B cell (primary cell): ENCODE data around the gene CNTNAP1. TPM values are rescaled to one million over a fixed set of nuclear protein-coding genes. Genes with fewer than 3 reads are reported as not detected.

ENCODE experiments used
- ATAC-seq: fragments of 200-7000 bp; cut with Tn5 transposase; one replicate; pipeline ENCODE4 v1.10.0; 2021; ENCODE audit warnings: low read depth, mild to moderate bottlenecking, moderate number of reproducible peaks, moderate library complexity
- CTCF ChIA-PET: fragments of 350-600 bp; sonication (Branson Sonifier 250); formaldehyde crosslinking; loops from one replicate; lab custom pipeline; 2021; ENCODE audit warnings: antibody characterized with exemption, inconsistent platforms; lab: Charles Lee
- POLR2A ChIA-PET: fragments of 350-600 bp; sonication (Branson Sonifier 250); formaldehyde crosslinking; loops from one replicate; lab custom pipeline; 2021; ENCODE audit warnings: antibody characterized with exemption; lab: Charles Lee
- DNase-seq: peaks from one replicate; pipeline ENCODE4 v3.0.0; 2013
- H2AFZ ChIP-seq: 2 replicates; pipeline ENCODE4 v1.6.1; 2012; ENCODE audit warnings: mild to moderate bottlenecking, low read depth, low read length; ENCODE audit not compliant: insufficient read depth, poor library complexity, severe bottlenecking
- H3K27ac ChIP-seq, 2 donors: 1 replicate in 1 of 2; 2 replicates in 1 of 2; pipeline ENCODE4 v1.5.1; 2012 to 2013; ENCODE audit warnings: low read length in 2 of 2, mild to moderate bottlenecking in 2 of 2, moderate library complexity in 1 of 2
- H3K27me3 ChIP-seq, 4 experiments: fragments of 200-600 bp in 1 of 4; sonication (generic) in 1 of 4; replicated peaks in 1 of 4; 1 replicate in 2 of 4; 2 replicates in 2 of 4; pipeline versions ENCODE4 v1.6.1 to v1.7.0; 2013 to 2016; ENCODE audit warnings: low read length in 3 of 4, mild to moderate bottlenecking in 2 of 4, mixed read lengths in 1 of 4, moderate library complexity in 1 of 4; ENCODE audit not compliant: insufficient read depth in 4 of 4, control insufficient read depth in 3 of 4; ENCODE audit errors: control extremely low read depth in 1 of 4
- H3K36me3 ChIP-seq, 2 experiments: replicated peaks in 1 of 2; 1 replicate in 1 of 2; 2 replicates in 1 of 2; pipeline versions ENCODE4 v1.6.1 to v1.7.1; 2013; ENCODE audit warnings: low read length in 1 of 2; ENCODE audit not compliant: insufficient read depth in 2 of 2, control insufficient read depth in 1 of 2; ENCODE audit errors: control extremely low read depth in 1 of 2, extremely low read depth in 1 of 2
- H3K4me1 ChIP-seq, 2 donors: fragments of 200-600 bp in 1 of 2; sonication (generic) in 1 of 2; 1 replicate in 1 of 2; 2 replicates in 1 of 2; pipeline versions ENCODE4 v1.5.1 to v1.6.1; 2013 to 2017; ENCODE audit warnings: low read length in 2 of 2; ENCODE audit not compliant: control insufficient read depth in 2 of 2, insufficient read depth in 2 of 2
- H3K4me2 ChIP-seq: replicated peaks from 2 replicates; pipeline ENCODE3; 2012; ENCODE audit warnings: mild to moderate bottlenecking, low read depth, low read length; ENCODE audit not compliant: poor library complexity, severe bottlenecking
- H3K4me3 ChIP-seq, 5 experiments: fragments of 200-600 bp in 1 of 5; sonication (generic) in 1 of 5; 1 replicate in 3 of 5; 2 replicates in 2 of 5; pipeline versions ENCODE4 v1.5.1 to v1.7.0; 2011 to 2016; ENCODE audit warnings: low read length in 4 of 5, mild to moderate bottlenecking in 4 of 5, low read depth in 2 of 5, control low read depth in 1 of 5, moderate library complexity in 1 of 5; ENCODE audit not compliant: insufficient read depth in 1 of 5; ENCODE audit errors: control extremely low read depth in 1 of 5, extremely low read depth in 1 of 5
- H3K79me2 ChIP-seq: fragments of 200-600 bp; sonication (generic); one replicate; pipeline ENCODE4 v1.6.0; 2016; ENCODE audit warnings: low read length; ENCODE audit not compliant: control insufficient read depth, insufficient read depth
- H3K9ac ChIP-seq: fragments of 200-600 bp; sonication (generic); 2 replicates; pipeline ENCODE4 v1.6.1; 2017; ENCODE audit warnings: mild to moderate bottlenecking, low read length, moderate library complexity
- H3K9me3 ChIP-seq, 3 donors: one replicate each; pipeline versions ENCODE4 v1.6.1 to v1.7.1; 2013; ENCODE audit warnings: low read length in 2 of 3; ENCODE audit not compliant: control insufficient read depth in 2 of 3, insufficient read depth in 1 of 3; ENCODE audit errors: control extremely low read depth in 1 of 3
- H4K20me1 ChIP-seq: 2 replicates; pipeline ENCODE4 v1.6.0; 2012; ENCODE audit warnings: mild to moderate bottlenecking, low read length; ENCODE audit not compliant: insufficient read depth, control insufficient read depth, poor library complexity, severe bottlenecking
- H3K27ac Mint-ChIP-seq: one replicate; pipeline ENCODE4 v1.8.0; 2021; ENCODE audit warnings: mixed read lengths
- H3K27me3 Mint-ChIP-seq: one replicate; pipeline ENCODE4 v1.8.0; 2021; ENCODE audit warnings: mixed read lengths
- H3K4me1 Mint-ChIP-seq: one replicate; pipeline ENCODE4 v1.8.0; 2021; ENCODE audit warnings: mixed read lengths
- H3K4me3 Mint-ChIP-seq: one replicate; pipeline ENCODE4 v1.8.0; 2021; ENCODE audit warnings: mixed read lengths
- H3K9me3 Mint-ChIP-seq: one replicate; pipeline ENCODE4 v1.8.0; 2022; ENCODE audit warnings: mixed read lengths; ENCODE audit not compliant: insufficient read depth
- EZH2 ChIP-seq: IDR thresholded peaks from 2 replicates; pipeline ENCODE4 v1.6.1; 2012; ENCODE audit warnings: borderline replicate concordance, low read depth, mild to moderate bottlenecking, moderate library complexity, low read length; ENCODE audit not compliant: insufficient read depth, poor library complexity, severe bottlenecking
- WGBS: methylation state at CpG from one replicate; pipeline ENCODE4 v1.1.5; 2013; ENCODE audit warnings: missing lambda C conversion rate; ENCODE audit not compliant: insufficient coverage; 5-methylcytosine and 5-hydroxymethylcytosine counted together
- intact Hi-C: fragments of 100-400 bp; cut with micrococcal nuclease; formaldehyde crosslinking; loops from one replicate; pipeline ENCODE4 v1.10.0; 2022
- polyA plus RNA-seq: library from polyadenylated mRNA; depleted of rRNA; stranded (reverse); fragments of >200 nt; gene quantifications from 2 replicates; pipeline ENCODE4 v1.2.3, GENCODE V29; 2012
- total RNA-seq, 2 donors: library from RNA; stranded (reverse); fragments of 120-200 nt in 1 of 2; gene quantifications; 1 replicate in 1 of 2; 2 replicates in 1 of 2; pipeline versions ENCODE4 v1.2.3 to v1.2.4, GENCODE V29; 2013 to 2022
- TF ChIP-seq, protein P1 (sequence below): fragments of 200-600 bp; IDR thresholded peaks from one replicate; pipeline ENCODE4 v1.8.0; 2022; ENCODE audit warnings: antibody characterized with exemption, mild to moderate bottlenecking

Gene CNTNAP1
- total and polyA plus RNA-seq, 2 donors (not counting 1 experiment from before 2014, with no cell fraction given), result 3.5 to 4.7 TPM

DNA sequence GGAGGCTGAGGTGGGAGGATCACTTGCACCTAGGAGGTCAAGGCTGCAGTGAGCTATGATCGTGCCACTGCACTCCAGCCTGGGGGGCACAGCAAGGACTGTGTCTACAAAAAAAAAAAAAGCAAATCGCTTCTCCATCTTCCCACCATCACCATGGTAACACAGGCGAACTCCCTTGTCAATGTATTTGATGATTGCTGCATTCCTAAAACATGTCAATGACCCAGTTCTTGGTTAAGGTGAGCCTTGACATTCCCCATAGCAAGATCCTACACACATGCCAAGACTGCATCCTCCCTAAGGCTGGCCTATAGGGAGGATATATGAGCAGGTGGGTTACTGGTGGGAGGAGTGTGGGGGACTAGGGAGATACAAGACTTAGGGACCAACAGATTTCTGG, 12.2 kb downstream of the CNTNAP1 start:
- ChIA-PET CTCF (interaction anchor here (0.6 kb wide), 1 partner anchor 764 kb away, joined by 3 read pairs; the partner anchor contains the start of gene ODAD4), POLR2A (no interaction called here)
- no peaks in the 10 kb centered on the region for H3K27me3 Mint-ChIP-seq
- no peak overlapping the region for H3K27ac ChIP-seq
- TF ChIP-seq EZH2, result no peak
- TF ChIP-seq, protein P1, sequence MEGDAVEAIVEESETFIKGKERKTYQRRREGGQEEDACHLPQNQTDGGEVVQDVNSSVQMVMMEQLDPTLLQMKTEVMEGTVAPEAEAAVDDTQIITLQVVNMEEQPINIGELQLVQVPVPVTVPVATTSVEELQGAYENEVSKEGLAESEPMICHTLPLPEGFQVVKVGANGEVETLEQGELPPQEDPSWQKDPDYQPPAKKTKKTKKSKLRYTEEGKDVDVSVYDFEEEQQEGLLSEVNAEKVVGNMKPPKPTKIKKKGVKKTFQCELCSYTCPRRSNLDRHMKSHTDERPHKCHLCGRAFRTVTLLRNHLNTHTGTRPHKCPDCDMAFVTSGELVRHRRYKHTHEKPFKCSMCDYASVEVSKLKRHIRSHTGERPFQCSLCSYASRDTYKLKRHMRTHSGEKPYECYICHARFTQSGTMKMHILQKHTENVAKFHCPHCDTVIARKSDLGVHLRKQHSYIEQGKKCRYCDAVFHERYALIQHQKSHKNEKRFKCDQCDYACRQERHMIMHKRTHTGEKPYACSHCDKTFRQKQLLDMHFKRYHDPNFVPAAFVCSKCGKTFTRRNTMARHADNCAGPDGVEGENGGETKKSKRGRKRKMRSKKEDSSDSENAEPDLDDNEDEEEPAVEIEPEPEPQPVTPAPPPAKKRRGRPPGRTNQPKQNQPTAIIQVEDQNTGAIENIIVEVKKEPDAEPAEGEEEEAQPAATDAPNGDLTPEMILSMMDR, result no peak
- no peak overlapping the region for H3K4me2 ChIP-seq
- WGBS, result no CpG with 5 or more reads among the region's 3 CpGs
- no peaks in the 10 kb centered on the region for H3K4me1 Mint-ChIP-seq
- no peaks in the 10 kb centered on the region for H3K27me3 ChIP-seq
- H3K9me3 ChIP-seq, result no peaks in the 10 kb centered on the region
- no peak overlapping the region for H3K27ac Mint-ChIP-seq
- DNase-seq, result no peak
- H3K4me1 ChIP-seq, result no peaks in the 10 kb centered on the region
- H3K9ac ChIP-seq, result no peak overlapping the region
- no peaks in the 10 kb centered on the region for H3K9me3 Mint-ChIP-seq
- no peak overlapping the region for H2AFZ ChIP-seq
- no peaks in the 10 kb centered on the region for H3K36me3 ChIP-seq
- intact Hi-C loops, result no loop called here
- H3K79me2 ChIP-seq, result no peaks in the 10 kb centered on the region
- no peaks in the 10 kb centered on the region for H4K20me1 ChIP-seq
- no peak for ATAC-seq
- no peak overlapping the region for H3K4me3 ChIP-seq
- H3K4me3 Mint-ChIP-seq, result no peak overlapping the region

GRCh38 chr17:42695500-42695899, 13.2 kb downstream of the CNTNAP1 start:
- intact Hi-C loops, result no loop called here
- H4K20me1 ChIP-seq, result no peaks in the 10 kb centered on the region

More at GRCh38 chr17:42695500-42695899, 13.2 kb downstream of the CNTNAP1 start:
- TF ChIP-seq, protein P1, result no peak
- no peak for TF ChIP-seq EZH2
- H3K4me1 Mint-ChIP-seq, result peaks cover under 1% of the 10 kb centered on the region
- ChIA-PET CTCF (no interaction called here), POLR2A (no interaction called here)
- H3K27me3 Mint-ChIP-seq, result no peaks in the 10 kb centered on the region
- no peaks in the 10 kb centered on the region for H3K9me3 ChIP-seq
- no peaks in the 10 kb centered on the region for H3K9me3 Mint-ChIP-seq
- no peaks in the 10 kb centered on the region for H3K79me2 ChIP-seq
- ATAC-seq (no peak), DNase-seq (no peak)
- no peak overlapping the region for H3K4me3 ChIP-seq
- H2AFZ ChIP-seq, result no peak overlapping the region
- no peak overlapping the region for H3K27ac Mint-ChIP-seq
- 96% methylated on average over 16 of the region's 20 CpGs for WGBS
- H3K27ac ChIP-seq, result no peak overlapping the region
- H3K9ac ChIP-seq, result no peak overlapping the region
- H3K4me2 ChIP-seq, result no peak overlapping the region
- H3K4me1 ChIP-seq, result no peaks in the 10 kb centered on the region
- no peaks in the 10 kb centered on the region for H3K27me3 ChIP-seq
- no peak overlapping the region for H3K4me3 Mint-ChIP-seq
- H3K36me3 ChIP-seq, result peaks cover 0 to 7% of the 10 kb centered on the region in 2 experiments
